Bone marrow (tissue), 2 donors: ENCODE data around the gene CDHR3.
"Not testable (repeated sequence)": the region's sequence is repeated elsewhere in the genome, so short reads cannot be mapped to it uniquely, and the experiment has no call there.

Source experiments
- DNase-seq, 2 donors: peaks; one replicate each; lab custom pipeline; 2025; lab: John Stamatoyannopoulos, UW

The CDHR3 gene

DNA sequence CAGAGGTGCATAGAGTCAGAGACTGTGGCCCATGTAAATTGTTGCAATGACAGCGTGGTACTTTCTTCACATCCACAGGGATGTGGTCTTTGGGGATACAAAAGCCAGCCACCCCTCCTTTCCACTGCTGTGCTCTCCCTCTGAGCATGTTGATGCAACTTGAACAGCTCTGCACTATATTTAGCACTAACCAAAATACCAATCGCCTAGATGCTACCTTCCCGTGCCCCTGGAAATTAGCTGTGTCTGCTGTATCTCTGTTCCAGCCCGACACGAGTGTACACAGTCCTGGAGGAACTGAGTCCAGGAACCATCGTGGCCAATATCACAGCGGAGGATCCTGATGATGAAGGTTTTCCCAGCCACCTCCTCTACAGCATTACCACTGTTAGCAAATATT is 38.1 kb downstream of the CDHR3 start:
- no peak for DNase-seq

DNA sequence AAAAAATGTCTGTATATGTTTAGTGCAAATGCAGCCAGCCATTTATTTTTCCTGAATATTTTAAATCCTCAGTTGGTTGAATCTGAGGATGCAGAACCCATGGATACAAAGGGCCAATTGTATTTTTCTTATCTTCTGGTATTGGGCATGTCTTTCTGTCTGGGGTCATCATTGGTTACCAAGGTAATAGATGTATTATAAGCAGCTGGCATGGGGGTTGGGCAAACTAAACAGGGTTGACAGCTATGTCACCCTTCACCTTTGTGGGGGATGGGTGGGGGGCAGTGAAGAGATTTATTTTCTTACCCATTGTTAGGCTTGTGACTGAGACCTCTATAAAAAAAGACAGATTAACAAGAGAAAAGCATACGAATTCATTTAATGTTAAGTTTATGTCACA is 38.8 kb downstream of the CDHR3 start:
- no peak for DNase-seq

DNA sequence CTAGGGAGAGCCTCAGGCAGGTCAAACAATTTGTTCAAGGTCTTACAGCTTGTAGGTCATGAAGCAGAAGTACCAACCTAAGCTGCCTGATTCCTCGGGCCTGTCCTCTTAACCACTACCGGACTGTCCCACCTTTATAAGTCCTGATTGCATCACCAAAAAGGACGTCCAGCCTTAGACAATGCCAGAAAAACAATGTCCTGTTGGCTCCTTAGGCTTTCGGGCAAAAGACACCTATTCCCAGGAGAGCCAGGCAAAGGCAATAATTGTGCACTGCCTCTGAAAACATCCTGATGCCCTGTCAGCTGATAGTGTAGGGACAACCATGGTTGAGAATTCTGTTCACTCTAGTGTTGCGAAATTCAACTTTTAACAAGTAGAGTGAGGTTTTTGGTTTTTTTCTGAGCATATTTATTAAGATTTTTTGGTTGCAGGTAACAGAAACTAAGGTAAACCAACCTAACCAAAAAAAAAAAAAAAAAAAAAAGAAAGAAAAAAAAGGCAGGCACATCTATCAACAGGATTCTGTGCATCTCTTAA is 40.5 kb downstream of the CDHR3 start:
- no peak for DNase-seq

DNA sequence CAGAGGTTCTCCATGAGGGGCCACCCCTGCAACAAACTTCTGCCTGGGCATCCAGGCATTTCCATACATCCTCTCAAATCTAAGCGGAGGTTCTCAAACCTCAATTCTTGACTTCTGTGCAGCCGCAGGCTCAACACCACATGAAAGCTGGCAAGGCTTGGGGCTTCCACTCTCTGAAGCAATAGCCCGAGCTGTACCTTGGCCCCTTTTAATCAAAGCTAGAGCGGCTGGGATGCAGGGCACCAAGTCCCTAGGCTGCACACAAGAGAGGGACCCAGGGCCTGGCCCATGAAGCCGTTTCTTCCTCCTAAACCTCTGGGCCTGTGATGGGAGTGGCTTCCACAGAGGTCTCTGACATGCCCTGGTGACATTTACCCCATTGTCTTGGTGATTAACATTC is 43.8 kb downstream of the CDHR3 start:
- no peak for DNase-seq

DNA sequence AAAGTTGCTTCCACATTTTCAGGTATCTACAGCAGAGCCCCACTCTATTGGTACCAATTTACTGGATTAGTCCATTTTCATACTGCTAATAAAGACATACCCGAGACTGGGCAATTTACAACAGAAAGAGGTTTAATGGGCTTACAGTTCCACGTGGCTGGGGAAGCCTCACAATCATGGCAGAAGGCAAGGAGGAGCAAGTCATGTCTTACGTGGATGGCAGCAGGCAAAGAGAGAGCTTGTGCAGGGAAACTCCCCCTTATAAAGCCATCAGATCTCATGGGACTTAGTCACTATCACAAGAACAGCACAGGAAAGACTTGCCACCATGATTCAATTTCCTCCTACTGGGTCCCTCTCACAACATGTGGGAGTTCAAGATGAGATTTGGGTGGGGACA is 44.7 kb downstream of the CDHR3 start:
- DNase-seq = not testable (repeated sequence)

DNA sequence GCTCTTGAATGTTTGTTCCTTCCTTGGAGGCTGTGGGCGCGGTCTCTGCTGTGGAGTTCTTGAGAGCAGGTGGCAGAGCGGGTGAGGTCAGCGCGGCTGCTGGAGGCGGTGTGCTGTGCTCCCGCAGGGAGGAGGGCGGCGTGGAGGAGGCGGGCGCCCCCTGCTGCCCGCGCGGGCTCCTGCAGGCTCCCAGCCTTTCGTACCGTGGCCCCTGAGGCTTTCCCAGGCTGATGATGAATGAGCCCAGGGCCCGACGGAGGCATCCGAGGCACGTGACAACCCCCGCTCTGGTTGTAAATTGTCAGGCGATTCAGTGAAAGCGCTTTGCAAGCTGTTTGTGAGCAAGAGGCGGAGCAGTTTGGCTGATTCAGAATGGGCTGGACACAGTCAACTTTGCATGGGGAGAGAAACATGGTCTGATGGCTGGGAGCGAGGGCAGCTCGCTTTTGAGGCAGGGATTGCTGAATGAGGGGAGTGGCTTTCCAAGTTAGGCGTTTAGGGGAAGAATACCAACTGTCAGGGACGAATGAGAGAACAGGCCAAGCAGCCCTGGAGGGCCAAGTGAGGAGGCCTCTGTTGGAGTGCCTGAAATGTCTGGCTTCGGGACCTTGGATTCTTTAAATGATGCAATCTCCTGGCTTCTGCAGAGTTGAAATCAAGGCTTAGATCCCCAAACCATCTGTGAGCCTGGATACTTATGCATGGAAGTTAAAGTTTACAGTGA is 46.6 kb downstream of the CDHR3 start:
- DNase-seq = peak; percentile 38 to 68

DNA sequence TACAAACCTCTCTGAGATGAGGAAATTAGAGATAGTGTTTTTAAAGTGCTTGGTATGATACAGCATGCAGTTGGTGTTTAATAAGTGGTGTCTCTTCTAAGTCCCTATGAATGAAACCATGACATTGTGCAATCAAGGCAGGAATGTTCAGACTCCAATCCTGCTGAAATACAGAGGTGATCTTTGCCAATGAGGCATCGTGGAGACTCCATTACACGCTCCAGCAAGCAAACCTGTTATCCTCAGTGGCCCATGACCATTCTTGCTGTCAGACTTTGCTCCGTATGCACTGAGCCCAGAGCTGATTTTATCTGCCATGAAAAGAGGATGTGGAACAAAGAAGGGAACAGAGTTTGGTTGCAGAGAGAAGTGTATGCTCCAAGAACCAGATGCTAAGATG is 47.3 kb downstream of the CDHR3 start:
- DNase-seq = no peak

DNA sequence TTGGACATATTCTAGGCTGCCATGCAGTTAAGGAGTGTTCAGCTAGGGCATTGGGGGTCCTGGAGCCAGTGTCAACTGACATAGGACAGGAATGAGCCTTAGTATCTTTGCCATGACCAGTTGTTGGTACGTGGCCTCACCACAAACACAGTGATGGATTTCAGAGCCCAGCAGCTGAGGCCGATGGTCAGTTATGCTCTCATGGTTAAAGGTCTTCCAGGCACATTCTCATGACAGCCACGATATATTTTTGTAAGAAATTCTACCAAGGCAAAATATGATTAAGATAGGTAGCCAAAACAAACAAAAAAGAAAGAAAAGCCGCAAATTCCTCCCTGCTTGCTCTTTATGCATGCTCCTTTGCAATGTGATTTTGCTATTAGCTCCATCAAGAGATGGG is 47.8 kb downstream of the CDHR3 start:
- DNase-seq = no peak

DNA sequence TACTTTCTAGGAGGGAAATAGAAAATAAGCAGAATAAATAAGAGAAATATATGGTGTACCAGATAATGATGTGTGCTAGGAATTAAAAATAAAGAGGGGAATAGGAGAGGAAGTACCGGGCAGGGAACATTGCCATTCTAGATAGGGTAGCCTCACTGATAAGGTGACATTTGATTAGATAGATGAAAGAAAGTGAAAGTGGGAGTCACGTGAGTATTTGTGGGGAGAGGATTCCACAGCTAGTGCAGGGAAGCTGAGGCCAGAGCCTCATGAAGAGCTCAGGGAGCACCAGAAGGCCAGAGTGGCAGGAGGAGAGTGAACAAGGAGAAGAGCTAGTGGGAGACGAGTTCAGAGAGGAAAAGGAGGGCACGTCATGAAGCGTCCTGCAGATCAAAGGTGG is 49.1 kb downstream of the CDHR3 start:
- DNase-seq = no peak

DNA sequence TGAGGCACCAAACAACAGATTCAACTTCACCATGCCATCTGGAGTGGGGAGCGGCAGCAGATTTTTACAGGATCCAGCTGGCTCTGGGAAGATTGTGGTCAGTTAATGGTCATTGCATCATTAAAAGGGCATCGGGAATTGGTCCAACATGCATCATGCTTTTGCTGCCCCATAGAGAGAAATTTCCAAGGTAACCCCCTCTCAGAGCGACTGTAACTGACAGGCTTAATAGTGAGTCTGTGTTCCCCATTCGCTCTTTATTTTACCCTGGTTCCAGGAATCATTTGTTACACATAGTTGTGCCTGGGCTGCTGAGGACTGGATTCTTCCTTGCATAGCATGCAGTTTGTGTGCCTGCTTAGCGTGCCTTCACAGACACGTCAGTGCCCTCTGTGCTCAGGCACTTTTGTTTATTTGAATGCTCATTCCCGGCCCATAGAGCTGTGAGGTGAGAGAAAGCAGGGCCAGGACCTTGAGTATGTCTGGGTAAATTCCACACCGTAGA is 49.9 kb downstream of the CDHR3 start:
- no peak for DNase-seq

DNA sequence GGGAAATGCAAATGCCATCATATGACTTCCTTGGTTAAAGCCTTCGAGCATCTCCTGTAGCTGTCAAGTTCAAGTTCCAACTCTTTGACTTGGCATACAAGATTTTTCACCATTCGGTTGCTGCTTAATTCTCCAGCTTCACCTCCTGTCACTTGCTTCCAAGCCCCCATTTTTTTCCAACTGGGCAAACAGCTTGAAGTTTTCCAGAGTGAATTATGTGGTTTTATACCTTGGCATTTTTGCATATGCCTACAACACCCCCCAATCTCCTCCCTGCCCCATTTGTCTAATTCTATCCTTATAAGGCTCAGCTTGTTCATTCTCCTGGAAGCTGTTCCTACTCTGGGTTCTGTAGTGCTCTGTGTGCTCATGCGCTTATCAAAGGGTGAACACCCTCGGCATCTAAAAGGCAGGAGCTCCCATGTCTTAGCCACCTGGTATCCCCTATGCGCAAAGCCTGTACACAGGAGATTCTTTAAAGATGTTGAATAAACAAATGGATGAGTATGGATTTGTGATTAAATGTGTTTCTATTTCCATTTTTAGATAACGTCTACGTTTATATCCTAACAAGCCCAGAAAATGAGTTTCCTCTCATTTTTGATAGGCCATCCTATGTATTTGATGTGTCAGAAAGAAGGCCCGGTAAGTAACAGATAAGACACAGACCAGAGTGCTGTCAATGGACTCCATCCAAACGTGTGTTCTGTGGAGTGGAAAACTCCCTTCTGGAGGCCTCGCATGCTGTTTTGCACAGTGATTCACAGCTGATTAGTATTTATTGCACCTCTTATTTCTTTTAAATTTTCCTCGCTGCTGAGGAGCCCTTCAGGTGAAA is 52.5 kb downstream of the CDHR3 start:
- no peak for DNase-seq

DNA sequence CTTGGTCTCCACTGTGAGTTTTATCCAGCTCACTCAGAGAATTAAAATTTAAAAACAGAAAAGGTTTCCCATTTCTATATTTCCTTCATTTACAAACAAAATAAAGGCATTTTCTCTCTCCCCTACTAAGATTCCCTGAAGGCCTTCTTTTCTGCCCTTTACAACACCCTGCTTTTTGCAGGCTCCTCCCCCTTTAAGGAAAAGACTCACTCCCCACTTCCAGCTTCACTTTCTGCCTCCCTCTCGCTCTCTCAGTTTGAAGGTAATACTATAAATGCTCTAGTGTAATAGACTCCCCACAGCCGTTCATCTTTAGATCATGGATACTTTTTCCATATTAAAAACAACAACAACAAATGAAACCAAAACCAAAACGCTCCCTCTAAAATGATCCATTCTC is 53.3 kb downstream of the CDHR3 start:
- DNase-seq = no peak

DNA sequence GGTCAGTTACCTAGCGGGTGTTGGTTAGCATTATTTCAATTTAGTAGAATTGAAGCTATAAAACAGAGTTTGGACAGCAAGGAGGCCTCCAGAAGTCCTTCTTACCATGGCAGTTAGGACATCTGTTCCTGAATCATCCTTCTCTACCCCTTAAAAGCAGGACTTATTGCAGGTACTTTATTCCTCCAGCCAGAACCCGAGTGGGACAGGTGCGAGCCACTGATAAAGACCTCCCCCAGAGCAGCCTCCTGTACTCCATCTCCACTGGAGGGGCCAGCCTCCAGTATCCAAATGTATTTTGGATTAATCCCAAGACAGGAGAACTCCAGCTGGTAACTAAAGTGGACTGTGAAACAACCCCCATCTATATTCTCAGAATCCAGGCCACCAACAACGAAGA is 54.6 kb downstream of the CDHR3 start:
- DNase-seq = no peak

DNA sequence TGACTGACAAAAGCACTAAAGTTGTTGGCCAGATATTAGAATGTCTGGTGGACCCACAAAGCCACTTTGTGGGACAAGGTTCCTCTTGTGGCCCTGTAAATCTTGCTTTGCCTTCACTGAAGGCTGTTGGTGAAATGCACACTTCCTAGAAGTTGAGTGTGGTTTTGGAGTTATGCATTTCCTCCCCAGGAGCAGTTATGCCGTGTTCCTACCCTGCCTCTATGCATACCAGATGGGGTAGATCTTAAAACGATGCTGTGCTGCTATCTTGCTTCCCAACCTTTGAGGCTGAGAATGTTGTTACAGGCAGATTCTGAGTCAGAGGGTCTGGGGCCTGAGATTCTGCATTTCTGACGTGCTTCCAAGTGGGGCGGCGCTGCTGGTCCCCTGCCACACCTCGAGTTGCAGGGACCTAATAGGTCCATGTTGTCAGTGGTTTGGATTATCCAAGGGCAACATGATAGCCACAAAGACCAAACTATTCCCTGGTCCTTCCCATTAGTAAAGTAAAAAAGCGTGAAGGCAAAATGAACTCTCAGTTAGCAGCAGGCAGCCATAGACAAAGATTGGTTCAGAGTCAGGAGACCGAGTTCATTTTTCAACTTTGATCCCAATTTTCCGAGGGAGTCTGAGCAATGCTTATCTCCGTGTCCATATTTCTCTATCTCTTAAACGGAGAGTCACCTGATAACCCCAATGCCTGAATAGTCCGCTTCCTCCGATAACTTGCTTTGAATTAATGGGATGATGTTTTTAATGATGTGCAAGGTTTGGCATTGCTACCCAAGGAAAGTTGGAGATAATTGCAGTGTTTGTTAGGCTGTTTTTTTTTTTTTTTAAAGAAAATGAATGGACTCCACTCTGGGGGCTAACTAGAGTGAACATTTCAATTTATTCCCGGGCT is 55.8 kb downstream of the CDHR3 start:
- DNase-seq = no peak

DNA sequence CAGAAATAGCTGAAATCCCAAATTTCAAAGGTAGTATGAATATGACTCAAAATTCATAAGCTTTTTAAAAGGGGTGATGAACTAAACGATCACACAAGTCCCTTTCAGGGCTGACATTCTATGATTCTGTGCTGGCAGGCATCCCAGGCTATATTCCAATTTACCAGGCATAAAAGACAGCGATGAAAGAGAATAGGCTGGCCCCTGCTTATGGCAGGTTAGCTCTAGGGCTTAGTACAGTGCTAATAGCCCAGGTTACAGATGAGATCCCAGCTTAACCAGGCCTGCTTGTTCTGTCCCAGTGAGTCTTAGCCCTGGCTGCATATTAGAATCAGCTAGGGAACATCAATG is 56.4 kb downstream of the CDHR3 start:
- no peak for DNase-seq

DNA sequence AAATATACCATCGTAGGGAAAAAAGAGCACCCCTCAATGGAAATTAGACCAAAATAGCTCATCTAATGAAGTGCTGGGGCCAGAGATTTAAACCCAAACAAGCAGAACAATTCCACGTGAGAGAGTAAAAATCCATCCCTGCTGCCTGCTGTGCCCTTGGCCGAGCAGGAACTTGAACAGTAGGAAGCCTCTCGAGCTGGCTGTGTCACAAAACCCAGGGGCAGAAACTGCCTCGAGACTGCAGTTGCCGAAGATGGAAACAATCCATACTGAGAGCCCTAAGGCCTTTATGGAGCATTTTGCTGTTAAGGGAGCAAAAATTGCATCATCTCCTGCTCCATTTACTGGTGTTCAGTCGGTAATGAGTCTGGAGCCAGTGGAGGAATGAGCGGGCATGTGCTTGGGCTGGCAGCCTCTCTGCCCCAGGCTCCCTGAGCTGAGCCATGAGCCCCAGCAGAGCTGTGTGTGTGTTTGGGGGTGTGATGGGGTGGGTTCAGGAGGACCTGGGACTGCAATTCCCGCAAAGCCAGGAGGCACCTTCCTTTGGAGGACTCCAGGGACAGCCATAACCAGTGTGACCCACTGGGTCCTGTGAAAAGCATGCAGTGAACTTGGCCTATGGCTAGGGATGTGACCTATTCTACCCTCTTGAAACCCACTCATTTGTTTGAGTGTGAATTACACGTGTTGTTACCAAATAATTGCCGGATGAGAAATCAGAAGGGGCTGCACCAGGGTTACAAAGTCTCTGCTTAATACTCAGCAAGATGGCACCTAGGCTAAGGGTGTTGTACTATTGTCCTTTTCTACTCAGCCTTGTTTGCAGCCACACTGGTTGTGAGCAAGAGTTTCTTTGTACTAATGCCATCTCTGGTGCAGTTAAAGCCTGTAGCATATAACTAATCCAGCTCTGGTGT is 58.3 kb downstream of the CDHR3 start:
- no peak for DNase-seq

DNA sequence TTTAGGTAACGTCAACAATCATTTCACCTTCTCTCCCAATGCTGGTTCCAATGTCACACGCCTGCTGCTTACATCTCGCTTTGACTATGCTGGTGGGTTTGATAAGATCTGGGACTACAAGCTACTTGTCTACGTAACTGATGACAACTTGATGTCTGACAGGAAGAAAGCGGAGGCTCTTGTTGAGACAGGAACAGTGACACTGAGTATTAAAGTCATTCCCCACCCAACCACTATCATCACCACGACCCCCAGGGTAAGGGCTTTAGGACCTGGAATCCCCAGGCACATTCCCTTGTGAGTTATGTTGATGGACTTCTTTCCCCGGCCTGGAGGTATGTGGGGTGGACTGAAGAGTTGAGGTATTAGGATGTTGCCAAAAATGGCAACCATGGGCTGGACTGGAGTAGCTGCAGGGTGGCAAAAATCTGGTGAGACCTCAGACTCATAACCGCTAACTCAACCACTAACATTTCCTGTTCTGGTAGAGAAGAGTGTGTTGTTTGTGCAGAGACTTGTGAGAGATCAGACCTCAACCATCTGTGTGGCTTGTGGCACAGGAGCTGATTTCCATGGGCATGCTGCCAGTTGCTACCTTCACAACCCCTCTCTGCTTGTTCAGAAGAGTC is 59.2 kb downstream of the CDHR3 start:
- peak in 1 of 2 donors; percentile 5 for DNase-seq

DNA sequence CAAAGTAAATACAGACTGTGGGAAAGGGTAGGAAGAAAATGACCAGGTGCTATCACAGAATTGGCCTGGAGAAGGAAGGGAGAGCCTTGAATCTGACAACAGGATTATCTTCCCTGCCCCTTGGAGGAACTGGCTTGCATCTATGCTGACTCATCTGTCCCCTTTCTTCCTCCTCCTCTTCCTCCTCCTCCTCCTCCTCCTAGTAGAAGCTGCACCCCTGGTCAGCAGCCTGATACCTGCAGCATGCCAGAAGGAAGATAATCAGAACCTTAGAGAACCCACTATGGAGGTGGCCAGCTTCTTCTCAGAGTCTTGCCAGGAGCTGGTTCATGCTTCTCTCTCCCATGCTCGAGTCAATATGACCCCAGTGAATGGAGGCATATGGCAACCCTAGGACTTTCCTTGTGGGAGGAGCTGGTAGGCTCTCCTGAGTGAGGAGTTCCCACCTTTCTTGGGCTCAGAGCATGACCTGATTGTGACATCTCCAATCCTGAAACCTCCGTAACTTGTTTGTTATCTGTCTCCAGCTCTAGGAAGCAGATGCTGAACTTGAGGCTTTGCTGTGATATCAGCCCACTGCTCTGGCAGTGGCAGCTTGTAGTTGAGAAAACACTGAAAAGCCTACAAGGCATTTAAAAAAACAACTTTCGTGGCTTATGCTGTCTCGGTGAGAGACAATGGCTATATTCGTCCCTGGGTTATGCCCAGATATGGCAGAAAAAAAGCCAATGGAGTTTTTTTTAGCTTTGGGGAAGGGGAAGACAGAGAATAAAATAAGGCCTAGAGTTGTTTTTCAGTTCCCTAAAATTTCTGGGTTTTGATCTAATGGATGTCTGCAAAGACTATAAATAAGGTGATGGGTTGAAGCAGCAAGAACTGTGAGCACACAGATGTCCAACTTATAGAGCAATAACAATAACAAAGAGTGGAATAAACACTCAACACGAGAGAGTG is 60.6 kb downstream of the CDHR3 start:
- no peak for DNase-seq

DNA sequence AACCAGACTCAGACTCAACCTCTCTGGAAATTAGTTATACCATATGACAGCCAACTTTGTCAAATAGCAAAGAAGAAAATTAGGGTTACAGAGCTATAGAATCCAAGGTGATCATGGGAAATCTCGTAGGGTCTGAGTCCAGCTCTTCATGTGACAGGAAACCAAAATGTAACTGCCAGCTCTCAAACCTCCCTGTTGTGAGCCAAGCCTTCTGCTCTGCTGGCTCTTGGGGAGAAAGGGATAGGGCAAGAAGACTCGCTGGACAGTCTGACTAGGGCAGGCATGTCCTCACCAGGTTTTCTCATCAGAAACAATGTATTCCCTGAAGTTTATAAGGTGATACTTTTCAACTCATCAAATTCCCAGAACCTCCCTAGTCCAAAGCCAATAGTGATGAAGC is 63.0 kb downstream of the CDHR3 start:
- no peak for DNase-seq
